GM18511 (cell line): Measurements from ENCODE around the gene SYTL2.
A peak's percentile ranks its signal among the peaks of the same experiment; 100 is the strongest.
"Not testable (repeated sequence)": the region's sequence is repeated elsewhere in the genome, so short reads cannot be mapped to it uniquely, and the experiment has no call there.

Experiments
- ATAC-seq: cut with Tn5 transposase; IDR thresholded peaks from one replicate; pipeline ENCODE4 v1.9.1; 2021; ENCODE audit warnings: mild to moderate bottlenecking, moderate library complexity; ENCODE audit not compliant: unreplicated experiment

SYTL2 gene, protein sequence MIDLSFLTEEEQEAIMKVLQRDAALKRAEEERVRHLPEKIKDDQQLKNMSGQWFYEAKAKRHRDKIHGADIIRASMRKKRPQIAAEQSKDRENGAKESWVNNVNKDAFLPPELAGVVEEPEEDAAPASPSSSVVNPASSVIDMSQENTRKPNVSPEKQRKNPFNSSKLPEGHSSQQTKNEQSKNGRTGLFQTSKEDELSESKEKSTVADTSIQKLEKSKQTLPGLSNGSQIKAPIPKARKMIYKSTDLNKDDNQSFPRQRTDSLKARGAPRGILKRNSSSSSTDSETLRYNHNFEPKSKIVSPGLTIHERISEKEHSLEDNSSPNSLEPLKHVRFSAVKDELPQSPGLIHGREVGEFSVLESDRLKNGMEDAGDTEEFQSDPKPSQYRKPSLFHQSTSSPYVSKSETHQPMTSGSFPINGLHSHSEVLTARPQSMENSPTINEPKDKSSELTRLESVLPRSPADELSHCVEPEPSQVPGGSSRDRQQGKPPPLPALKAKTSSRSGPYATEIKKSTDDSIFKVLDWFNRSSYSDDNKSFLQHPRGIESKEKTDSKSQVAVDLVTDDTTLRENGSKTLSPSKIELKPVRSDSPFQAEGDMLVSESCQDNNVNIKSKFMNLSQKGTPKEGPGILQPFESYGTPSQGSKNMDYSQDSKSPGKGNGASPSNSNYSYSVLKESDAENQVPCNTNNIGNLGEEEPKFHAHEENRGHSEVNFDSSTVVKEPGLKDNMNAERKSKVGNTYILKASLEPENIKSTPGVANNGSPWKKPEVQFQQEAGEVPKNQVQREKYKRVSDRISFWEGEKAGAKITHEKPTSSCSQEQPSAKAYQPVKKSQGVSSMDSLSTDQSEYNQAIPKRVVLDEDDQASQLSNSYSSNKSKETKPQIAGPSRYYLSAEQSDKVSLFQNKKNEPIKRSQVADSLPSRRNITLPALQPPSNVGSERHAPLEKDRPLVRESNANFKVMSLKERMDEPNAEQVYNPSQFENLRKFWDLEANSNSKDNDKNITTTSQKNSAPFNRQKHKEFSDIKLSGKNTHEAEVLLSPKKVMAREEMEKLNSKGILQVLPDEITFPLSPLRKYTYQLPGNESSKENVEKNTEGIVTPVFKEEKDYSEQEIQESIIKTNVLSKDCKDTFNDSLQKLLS (N-terminal part only)

DNA sequence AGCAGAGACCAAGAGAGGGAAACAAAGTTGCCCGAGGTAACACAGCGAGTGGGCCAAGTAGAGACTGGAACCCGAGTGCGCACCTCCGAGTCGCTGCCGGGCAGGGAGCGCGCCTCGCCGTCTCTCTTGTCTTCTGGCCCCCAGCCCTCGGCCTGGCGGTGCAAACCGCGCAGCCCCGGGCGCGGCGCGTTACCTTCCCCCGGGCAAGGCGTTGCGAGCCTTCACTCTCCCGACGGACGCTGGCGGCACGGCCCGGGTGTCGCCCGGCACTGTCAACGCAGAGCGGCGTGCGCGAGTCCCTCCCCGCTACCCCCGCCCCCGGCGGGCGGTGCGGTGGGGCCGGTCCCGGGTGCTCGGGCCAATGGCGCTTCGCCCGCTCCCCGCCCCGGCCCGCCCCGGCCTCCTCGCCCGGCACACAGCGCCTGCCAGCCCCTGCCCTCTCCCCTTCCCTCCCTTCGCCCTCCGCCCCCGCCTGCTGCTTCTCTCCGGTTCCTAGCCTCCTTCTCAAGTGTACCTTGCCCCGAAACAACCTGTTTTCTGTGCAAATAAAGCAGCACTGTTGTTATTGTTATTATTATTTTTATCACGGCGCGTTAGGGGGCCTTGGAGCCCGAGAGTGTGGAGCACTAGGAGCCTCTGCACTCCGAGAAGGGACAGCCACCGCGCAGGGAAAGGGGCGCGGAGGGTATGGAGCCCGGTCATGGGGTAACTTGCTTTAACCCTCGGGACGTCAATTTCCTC lies at the start of gene SYTL2:
Gene SYTL2 (minus strand): TSS at position 271 of the 741 bp plus-strand sequence. CDS start 53,416 bp downstream, outside the sequence.
- ATAC-seq: peak; percentile 81

DNA sequence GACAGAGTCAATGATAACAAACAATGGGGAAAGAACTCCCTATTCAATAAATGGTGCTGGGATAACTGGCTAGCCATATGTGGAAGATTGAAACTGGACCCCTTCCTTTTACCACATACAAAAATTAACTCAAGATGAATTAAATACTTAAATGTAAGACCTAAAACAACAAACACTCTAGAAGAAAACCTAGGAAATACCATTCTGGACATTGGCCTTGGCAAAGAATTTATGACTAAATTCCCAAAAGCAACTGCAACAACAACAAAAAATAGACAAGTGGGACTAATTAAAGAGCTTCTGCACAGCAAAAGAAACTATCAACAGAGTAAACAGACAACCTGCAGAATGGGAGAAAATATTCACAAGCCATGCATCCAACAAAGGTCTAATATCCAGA lies 48.6 kb upstream of the SYTL2 start:
- not testable (repeated sequence) for ATAC-seq

DNA sequence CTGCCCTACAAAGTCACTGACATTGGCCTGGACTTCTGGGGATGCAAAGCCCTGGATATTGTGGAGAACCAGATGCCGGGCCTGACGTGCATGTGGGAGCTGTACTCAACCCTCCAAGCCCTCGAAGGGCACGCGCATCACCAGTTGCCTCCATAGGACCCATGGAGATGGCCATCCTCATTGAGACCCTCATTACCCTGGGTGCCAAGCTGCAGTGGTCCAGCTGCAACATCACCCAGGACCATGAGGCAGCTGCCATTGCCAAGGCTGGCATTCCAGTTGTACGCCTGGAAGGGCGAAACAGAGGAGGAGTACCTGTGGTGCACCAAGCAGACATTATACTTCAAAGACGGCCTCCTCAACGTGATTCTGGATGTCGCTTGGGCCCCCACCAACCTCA lies 46.2 kb upstream of the SYTL2 start:
- no peak for ATAC-seq

DNA sequence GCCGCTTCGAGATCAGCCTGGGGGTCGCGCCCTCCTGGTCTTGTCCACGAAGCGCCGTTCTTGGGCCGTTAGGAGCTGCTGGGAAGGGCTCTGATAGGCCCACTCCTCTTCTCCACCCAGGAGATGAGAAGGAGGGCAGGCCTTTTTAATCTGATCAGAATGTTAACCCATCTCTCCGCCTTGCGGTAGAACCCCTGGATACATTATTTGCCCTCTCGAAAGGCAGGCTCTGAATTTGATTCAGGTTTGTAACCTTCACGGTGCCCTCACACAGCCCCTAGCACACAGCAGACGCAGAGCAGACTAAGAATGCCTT lies 44.4 kb upstream of the SYTL2 start, which contains the start of gene CCDC83:
Gene CCDC83 (plus strand): TSS at position 43 of the 316 bp plus-strand sequence. CDS start 9,741 bp downstream, outside the sequence.
- ATAC-seq: no peak

DNA sequence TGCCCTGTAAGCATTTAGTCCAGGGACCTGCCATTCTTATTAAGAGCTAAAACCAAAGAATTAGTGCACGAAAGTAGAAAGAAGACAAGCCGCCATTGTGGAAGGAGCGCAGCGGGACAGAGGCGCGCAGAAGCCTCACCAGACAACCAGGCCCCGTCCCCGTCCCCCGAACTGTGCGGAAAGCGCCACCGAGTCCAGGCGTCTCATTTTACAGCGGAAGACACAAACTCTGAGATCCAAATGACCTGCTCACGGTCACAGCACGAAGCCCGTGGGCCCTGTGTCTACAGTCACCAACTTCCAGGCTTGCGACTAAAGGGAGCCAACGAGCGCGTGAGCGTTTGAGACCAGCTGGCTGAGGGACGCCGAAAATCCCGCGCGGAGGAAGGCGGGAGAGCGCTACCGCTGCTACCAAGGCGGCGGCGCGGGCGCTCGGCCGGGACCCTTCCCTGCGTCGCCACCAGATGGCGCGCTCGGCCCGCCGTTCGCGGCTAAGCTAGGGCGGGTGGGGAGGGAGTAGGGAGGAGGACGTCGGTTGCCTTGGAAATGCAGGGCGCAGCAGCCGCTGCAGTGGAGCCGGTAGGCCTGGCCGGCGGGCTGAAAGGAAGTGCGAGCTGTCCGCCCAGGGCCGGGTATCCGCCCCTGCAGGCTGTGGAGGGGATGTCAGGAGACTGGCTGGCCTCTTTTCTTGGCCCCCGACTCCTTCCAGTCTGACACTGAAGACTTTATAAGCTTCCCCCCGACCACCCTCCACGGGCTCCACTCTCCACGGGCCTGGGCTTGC lies 43.8 kb upstream of the SYTL2 start:
- peak; percentile 100 for ATAC-seq

DNA sequence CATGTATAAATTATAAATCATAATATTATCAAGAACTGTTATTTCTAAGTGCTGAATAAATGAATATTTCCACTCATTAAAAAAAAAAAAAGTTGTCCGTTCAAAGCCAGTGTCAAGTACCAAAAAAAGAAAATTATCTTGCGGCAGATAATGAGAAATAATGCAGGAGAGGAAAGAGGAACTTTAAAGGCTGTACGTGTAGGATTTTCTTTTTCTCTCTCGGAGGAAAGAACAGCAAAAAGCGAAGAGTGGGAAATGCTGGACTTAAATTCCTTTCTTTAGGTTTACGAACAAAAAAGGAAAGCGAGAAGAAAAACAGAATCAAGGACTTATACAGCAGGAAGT lies 43.2 kb upstream of the SYTL2 start:
- no peak for ATAC-seq

DNA sequence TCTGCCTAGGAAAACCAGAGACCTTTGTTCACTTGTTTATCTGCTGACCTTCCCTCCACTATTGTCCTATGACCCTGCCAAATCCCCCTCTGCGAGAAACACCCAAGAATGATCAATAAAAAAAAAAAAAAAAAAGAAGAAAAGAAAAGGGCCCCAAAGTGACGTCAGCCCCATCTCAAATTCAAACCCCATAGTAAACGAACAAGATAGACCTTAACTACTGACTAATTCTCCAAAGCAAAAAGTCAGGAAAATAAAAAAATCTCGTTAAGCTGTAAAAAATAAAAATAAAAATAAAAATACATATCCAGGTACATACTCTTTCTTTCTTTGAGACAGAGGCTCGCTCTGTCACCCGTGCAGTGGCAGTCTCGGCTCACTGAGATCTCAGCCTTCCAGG lies 42.6 kb upstream of the SYTL2 start:
- not testable (repeated sequence) for ATAC-seq

DNA sequence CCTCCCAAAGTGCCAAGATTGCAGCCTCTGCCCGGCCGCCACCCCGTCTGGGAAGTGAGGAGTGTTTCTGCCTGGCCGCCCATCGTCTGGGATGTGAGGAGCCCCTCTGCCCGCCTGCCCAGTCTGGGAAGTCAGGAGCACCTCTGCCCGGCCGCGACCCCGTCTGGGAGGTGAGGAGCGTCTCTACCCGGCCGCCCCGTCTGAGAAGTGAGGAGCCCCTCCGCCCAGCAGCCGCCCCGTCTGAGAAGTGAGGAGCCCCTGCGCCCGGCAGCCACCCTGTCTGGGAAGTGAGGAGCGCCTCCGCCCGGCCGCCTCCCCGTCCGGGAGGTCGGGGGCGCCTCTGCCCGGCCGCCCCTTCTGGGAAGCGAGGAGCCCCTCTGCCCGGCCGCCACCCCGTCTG lies 41.8 kb upstream of the SYTL2 start:
- not testable (repeated sequence) for ATAC-seq

DNA sequence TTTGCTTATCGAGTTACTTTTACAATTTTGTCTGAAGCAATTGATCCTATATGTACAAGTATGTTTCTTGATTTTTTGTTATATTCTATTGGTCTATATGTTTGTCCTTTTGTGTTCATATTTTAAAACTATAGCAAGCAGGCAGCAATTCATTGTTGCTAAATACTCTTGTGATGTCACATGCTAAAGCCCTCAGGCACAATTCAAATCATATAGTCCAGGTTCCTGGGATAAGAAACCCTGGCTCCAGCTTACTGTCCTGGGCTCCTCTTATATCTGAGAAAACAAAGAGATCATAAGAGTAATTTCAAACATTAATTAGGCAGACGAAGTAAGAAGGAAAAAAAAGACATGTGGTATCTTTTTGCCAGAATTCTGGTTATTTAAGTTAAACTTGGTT lies 37.6 kb upstream of the SYTL2 start:
- ATAC-seq: no peak

DNA sequence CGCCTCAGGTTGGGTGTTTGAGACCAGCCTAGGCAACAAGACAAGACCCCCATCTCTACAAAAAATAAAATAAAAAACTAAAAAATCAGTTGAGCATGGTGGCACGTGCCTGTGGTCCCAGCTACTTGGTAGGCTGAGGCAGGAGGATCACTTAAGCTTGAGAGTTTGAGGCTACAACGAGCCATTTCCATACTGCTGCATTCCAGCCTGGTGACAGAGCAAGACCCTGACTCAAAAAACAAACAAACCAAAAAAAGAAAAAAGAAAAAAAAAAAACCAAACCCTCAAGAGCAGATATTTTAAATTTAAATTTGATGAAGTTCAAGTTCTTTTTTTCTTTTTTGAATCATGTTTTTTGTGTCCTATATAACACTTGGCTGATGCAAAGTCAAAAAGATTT lies 37.1 kb upstream of the SYTL2 start:
- no peak for ATAC-seq

DNA sequence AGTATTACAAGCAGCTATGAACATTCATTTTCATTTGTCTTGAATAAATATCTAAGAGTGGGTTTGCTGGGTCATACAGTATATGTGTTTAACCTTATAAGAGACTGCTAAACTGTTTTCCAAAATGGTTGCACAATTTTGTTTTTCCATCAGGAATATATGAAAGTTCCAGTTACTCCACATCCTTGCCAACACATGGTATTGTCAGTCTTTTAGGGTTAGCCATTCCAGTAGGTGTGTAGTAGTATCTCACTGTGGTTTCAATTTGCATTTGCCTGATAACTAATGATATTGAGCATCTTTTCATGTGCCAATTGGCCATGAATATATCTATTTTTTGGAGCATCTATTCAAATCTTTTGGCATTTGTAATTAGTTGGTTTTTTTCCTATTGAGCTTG lies 36.5 kb upstream of the SYTL2 start:
- ATAC-seq: no peak

DNA sequence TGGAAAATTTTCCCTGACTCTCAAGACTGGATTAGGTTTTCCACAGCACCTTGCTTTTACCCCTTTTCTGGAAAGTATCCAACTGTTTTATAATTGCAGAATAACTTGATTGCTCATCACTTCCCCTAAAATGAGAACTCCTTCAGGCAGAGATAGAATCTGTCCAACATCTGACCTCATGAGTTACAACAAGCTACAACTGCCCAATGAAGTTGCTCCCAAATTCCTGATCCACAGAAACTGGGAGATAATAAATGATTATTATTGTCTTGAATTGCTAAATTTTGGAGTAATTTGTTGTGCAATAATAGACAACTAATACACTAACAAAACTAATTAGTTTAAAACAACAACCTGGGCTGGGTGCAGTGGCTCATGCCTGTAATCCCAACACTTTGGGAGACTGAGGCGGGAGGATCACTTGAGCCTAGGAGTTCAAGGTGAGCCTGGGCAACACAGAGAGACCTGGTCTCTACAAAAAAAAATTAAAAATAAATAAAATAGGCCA lies 34.2 kb upstream of the SYTL2 start:
- no peak for ATAC-seq

DNA sequence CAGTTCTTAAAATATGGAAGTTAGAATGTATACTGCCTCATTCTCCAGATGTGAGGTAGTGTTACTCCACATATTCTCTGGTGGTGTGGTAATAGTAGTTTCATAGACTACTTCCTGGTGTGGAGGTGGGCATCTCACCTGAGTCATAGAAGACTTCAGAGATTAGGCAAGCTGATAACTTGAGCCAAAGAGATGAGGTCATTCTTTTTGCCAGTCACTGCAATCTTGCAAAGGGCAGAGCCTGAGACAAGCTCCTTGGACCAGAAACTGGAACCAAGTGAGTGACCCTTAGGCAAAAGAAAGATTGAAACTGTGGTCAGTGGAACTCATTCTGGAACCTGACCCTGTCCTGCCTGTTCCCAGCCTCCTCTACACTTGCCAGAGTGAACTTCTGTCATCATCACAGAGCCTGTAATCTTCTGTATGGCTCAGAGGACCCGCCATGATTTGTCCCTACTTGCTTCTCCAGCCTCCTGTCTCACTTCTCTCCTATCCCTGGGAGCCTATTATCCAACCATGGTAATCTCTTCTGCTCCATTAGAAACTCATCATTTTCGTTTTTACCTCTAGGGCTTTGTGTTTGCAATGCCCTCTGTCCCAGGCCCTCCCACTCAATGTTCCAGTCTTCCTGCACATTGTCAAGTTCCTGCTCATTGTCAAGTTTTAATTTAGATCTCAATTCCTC lies 33.6 kb upstream of the SYTL2 start:
- ATAC-seq: peak; percentile 69

DNA sequence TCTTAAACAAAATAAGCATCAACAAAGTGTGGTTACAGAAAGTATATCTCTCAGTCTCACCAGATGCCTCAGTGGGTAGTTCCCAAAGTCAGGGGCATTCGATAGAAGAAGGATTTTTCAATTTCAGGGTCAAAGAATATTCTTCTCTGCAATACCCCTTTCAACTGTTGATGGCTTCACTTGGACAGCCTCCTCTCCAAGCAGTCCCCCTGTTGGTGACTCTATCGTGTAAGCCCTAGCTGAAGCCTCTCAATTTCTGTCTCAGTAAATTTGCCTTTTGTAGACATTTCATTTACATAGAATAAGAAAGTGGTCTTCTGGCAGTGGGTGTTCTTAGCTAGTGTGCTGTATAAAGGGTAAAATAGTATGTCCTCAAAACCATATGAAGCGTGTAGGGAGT lies 33.0 kb upstream of the SYTL2 start:
- no peak for ATAC-seq

DNA sequence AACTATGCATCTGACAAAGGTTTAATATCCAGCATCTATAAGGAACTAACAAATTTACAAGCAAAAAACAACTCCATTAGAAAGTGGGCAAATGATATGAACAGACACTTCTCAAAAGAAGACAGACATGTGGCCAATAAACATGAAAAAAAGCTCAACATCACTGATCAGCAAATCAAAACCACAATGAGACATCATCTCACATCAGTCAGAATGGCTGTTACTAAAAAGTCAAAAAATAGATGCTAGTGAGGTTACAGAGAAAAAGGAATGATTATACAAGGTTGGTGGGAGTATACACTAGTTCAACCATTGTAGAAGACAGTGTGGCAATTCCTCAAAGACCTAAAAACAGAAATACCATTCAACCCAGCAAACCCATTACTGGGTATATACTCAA lies 30.0 kb upstream of the SYTL2 start:
- not testable (repeated sequence) for ATAC-seq

DNA sequence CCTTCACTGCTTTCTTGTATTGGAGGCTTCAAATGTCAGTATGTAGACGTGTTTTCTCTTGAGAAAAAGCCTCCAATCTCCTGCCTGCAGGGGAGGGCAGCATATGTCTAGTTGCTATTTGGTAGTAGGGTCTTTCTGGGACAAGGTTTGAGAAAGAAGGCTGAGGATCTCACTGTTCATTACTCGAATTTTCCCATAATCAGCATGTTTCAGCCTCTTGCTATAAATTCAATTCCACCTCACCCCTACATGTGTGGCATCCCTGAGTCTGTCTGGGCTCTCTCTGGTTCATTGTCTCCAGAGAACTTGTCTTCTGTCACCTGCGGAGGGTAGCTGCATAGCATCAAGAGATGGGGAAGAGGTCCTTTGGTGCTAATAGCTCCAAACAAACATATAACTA lies 24.8 kb upstream of the SYTL2 start:
- ATAC-seq: no peak

DNA sequence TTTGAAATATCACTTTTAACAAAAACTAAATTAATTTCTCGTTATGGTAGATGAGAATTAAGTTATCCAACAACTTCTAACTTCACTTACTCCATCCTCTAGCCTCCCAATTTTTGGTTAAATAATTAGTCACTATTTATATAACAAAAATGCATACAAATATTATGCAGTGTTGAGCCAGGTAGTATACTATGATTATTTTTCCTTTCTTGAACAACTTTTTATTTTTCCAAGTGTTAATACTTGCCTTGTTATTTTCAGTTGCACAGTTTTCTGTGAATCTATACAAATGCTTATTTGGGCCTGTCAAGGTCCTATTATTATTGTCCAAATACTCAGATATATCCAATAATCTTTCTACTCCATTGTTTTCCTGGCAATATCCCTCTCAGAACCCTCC lies 24.3 kb upstream of the SYTL2 start:
- ATAC-seq: no peak

DNA sequence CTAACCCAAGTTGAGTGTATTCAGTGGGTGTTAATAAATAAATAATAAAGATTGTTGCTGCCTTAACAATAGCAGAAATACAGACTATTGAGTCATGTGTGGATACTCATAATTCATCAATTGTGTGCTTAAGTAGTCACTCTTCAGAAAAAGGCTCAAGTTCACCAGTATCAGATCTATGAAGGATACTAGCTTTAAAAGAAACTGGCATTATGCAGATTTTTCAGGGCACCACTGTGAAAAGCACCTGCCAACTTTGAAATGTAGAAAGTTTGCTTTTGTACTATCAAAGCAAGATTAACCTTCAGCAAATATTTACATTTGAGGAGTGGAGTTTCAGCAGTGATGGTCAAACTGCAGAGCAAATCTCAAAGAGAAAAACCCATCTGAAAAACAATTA lies 20.1 kb upstream of the SYTL2 start:
- no peak for ATAC-seq

DNA sequence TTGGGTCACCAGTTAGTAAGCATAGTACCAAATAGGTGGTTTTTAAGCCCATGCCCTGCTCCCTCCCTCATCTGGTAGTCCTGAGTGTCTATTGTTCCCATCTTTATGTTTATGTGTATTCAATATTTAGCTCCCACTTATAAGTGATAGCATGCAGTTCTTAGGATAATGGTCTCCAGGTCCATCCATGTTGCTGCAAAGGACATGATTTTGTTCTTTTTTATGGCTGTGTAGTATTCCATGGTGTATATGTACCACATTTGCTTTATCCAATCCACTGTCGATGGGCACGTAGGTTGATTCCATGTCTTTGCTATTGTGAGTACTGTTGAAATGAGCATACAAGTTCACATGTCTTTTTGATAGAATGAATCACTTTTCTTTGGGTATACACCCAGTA lies 18.2 kb upstream of the SYTL2 start:
- no peak for ATAC-seq
